Inferior parietal cortex (tissue), 1 donor: Measurements from ENCODE around the gene KLK8.

Source experiments
- DNase-seq: peaks from one replicate; pipeline ENCODE4 v3.0.0-alpha.2; 2016; ENCODE audit errors: extremely low spot score

The KLK8 gene

DNA sequence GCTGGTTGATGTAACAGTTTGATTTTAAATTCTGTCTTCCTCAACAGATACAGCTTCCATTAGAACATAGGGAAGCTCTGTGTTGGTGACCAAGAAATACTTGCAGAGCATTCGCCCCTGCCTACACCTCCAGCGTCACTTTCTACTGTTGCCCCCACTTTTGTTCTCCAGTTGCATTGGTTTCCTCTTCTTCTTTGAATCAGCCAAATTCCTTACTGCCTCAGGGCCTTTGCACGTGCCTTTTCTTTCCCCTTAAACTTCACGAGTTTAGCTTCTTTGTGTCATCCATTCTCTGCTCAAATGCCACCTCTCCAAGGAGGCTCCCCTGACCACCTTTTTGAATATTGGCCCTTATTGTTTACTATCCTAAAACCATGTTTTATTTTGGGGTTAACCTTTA is 54.3 kb downstream of the KLK8 start:
- DNase-seq: no peak
